ENCODE results near the gene DDB1. TPM values are rescaled to one million over a fixed set of nuclear protein-coding genes. Genes with fewer than 3 reads are reported as not detected.

The DDB1 gene
- total and polyA plus RNA-seq, 2 of the 13 experiments (the other 11 are each of a cell fraction or from before 2014, with no cell fraction given): 217 to 266 TPM

DNA sequence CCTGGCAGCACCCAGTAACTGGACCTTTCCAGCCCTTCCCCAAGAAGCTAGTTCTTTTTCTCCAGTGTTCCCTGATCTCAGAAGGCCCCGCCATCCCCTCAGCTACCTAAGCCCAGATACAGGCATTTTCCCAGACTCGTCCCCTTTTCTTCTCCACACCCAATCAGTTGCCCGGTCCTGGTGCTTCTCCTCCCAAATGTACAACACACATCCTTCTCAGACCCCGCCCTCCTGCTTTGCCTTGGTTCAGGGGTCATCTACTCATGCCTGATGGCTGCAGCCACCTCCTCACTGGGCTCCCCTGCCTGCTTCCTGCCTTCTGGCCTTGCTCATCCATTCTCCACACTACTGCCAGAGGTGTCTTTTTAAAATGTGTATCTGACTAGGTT lies 6.6 kb upstream of the DDB1 start (continued):
- TF ChIP-seq ZBTB40 (IDR thresholded peaks at IDR 0.05) (no peak), ZBTB40 (CRISPR knock-in tag; IDR thresholded peaks at IDR 0.05) (no peak), ZSCAN12 (CRISPR knock-in tag; IDR thresholded peaks at IDR 0.05) (no peak)
